HepG2 (cell line): Measurements from ENCODE around the gene GPR107. TPM values are rescaled to one million over a fixed set of nuclear protein-coding genes. Genes with fewer than 3 reads are reported as not detected.

Experiments
- ATAC-seq: fragments of 200-7000 bp; cut with Tn5 transposase; 3 replicates; pipeline ENCODE4 v1.9.1; 2020; ENCODE audit warnings: mild to moderate bottlenecking, moderate library complexity
- BruUV-seq: library from RNA; stranded (reverse); fragments of 400-500 nt; replicated peaks from 2 replicates; lab custom pipeline; 2021; lab: Mats Ljungman, UMichigan
- CTCF ChIA-PET: fragments of 300-600 bp; formaldehyde crosslinking; extraction: SDS; loops from one replicate; lab custom pipeline; 2021; ENCODE audit warnings: low total read pairs, inconsistent platforms, low intra/inter-chr PET ratio; lab: Yijun Ruan, JAX
- POLR2A ChIA-PET: fragments of 350-600 bp; sonication (Branson Sonifier 250); formaldehyde crosslinking; loops from one replicate; lab custom pipeline; 2020; ENCODE audit warnings: antibody characterized with exemption, inconsistent platforms; lab: Yijun Ruan, JAX
- DNase-seq: peaks from one replicate; pipeline ENCODE4 v3.0.0-alpha.2; 2015; ENCODE audit warnings: low spot score
- FAIRE-seq: peaks from 3 replicates; lab custom pipeline; 2011; peaks lifted over from hg19 to GRCh38; lab: Jason Lieb, UNC
- H2AFZ ChIP-seq: one replicate; pipeline ENCODE4 v1.6.1; 2011; ENCODE audit warnings: low read length, inconsistent platforms
- H3K27ac ChIP-seq: fragments of 300-600 bp; 3 replicates; pipeline ENCODE4 v1.8.0; 2011; ENCODE audit warnings: mixed run types, mild to moderate bottlenecking, mixed read lengths, low read length, inconsistent platforms; ENCODE audit not compliant: insufficient read depth; ENCODE audit errors: extremely low read length
- H3K27me3 ChIP-seq, 2 experiments: fragments of 200-600 bp in 1 of 2; 2 replicates in 1 of 2; 3 replicates in 1 of 2; pipeline versions ENCODE4 v1.6.0 to v1.8.0; 2011; ENCODE audit warnings: low read length in 2 of 2, mild to moderate bottlenecking in 2 of 2, moderate library complexity in 2 of 2, inconsistent platforms in 1 of 2; ENCODE audit not compliant: insufficient read depth in 2 of 2, control insufficient read depth in 1 of 2
- H3K36me3 ChIP-seq, 2 experiments: fragments of 200-600 bp in 1 of 2; replicated peaks in 1 of 2; 2 replicates in 1 of 2; 3 replicates in 1 of 2; pipeline versions ENCODE4 v1.5.1 to v1.8.0; 2011; ENCODE audit warnings: low read length in 2 of 2, inconsistent platforms in 1 of 2; ENCODE audit not compliant: insufficient read depth in 2 of 2, control insufficient read depth in 1 of 2
- H3K4me1 ChIP-seq: 2 replicates; pipeline ENCODE4 v1.5.1; 2012; ENCODE audit warnings: low read length, inconsistent platforms; ENCODE audit not compliant: insufficient read depth
- H3K4me2 ChIP-seq: 2 replicates; pipeline ENCODE4 v1.6.0; 2011; ENCODE audit warnings: low read depth, low read length, inconsistent platforms
- H3K4me3 ChIP-seq, 3 experiments: fragments of 200-600 bp in 1 of 3; sonication (generic), shearing (Covaris generic) in 1 of 3; replicated peaks in 1 of 3; 2 replicates each; pipeline ENCODE4 v1.5.1; 2011 to 2016; ENCODE audit warnings: low read length in 3 of 3, inconsistent platforms in 2 of 3, low read depth in 2 of 3, mild to moderate bottlenecking in 2 of 3, control low read depth in 1 of 3, mixed read lengths in 1 of 3; ENCODE audit not compliant: insufficient read depth in 1 of 3
- H3K79me2 ChIP-seq: one replicate; pipeline ENCODE4 v1.6.1; 2011; ENCODE audit warnings: low read length, inconsistent platforms; ENCODE audit not compliant: insufficient read depth
- H3K9ac ChIP-seq: 2 replicates; pipeline ENCODE4 v1.6.0; 2011; ENCODE audit warnings: mild to moderate bottlenecking, low read depth, low read length, inconsistent platforms; ENCODE audit not compliant: insufficient read depth
- H3K9me3 ChIP-seq: 2 replicates; pipeline ENCODE4 v1.5.1; 2012; ENCODE audit warnings: mild to moderate bottlenecking, low read length
- H4K20me1 ChIP-seq: 2 replicates; pipeline ENCODE4 v1.6.0; 2011; ENCODE audit warnings: inconsistent platforms, mild to moderate bottlenecking, low read length, moderate library complexity; ENCODE audit not compliant: insufficient read depth
- EED ChIP-seq: sonication (generic); formaldehyde crosslinking; IDR thresholded peaks from 2 replicates; pipeline ENCODE4 v1.5.0; 2020; ENCODE audit warnings: mild to moderate bottlenecking, missing genetic modification reagents
- GATAD2A ChIP-seq: IDR thresholded peaks from 2 replicates; pipeline ENCODE4 v1.6.1; 2016
- GLI4 ChIP-seq: sonication (generic); formaldehyde crosslinking; IDR thresholded peaks from 2 replicates; pipeline ENCODE4 v1.5.1; 2020; ENCODE audit warnings: missing genetic modification reagents, mild to moderate bottlenecking, moderate library complexity, borderline replicate concordance
- MAZ ChIP-seq, 2 experiments: sonication (generic) in 1 of 2; formaldehyde crosslinking in 1 of 2; IDR thresholded peaks; 2 replicates each; pipeline versions ENCODE4 v1.5.0 to v1.6.1; 2012 to 2020; ENCODE audit warnings: low read depth in 2 of 2, mild to moderate bottlenecking in 2 of 2, borderline replicate concordance in 1 of 2, improper control_type of control experiment in 1 of 2, low read length in 1 of 2, missing genetic modification reagents in 1 of 2, moderate library complexity in 1 of 2
- NPAS2 ChIP-seq: sonication (generic); formaldehyde crosslinking; IDR thresholded peaks from 2 replicates; pipeline ENCODE4 v1.8.0; 2022; ENCODE audit warnings: mild to moderate bottlenecking, missing genetic modification reagents, borderline replicate concordance
- TAF15 ChIP-seq: fragments of 200-400 bp; formaldehyde crosslinking; IDR thresholded peaks from one replicate; pipeline ENCODE4 v1.6.1; 2018; ENCODE audit warnings: mild to moderate bottlenecking, low read depth, low read length; ENCODE audit not compliant: poor library complexity, severe bottlenecking
- ZNF510 ChIP-seq: sonication (generic); formaldehyde crosslinking; IDR thresholded peaks from 2 replicates; pipeline ENCODE4 v1.4.0; 2020; ENCODE audit warnings: low read depth, mild to moderate bottlenecking, missing genetic modification reagents
- ZSCAN20 ChIP-seq: sonication (generic); formaldehyde crosslinking; IDR thresholded peaks from 2 replicates; pipeline ENCODE4 v1.4.0; 2020; ENCODE audit warnings: missing genetic modification reagents, mild to moderate bottlenecking, borderline replicate concordance
- WGBS: methylation state at CpG from one replicate; pipeline ENCODE4 v1.1.6; 2017; ENCODE audit warnings: low lambda C conversion rate; 5-methylcytosine and 5-hydroxymethylcytosine counted together
- in situ Hi-C: cut with HindIII; loops from 2 replicates; pipeline ENCODE4 v1.10.0; 2017; ENCODE audit warnings: low pct_unique_long_range_greater_than_20kb; ENCODE audit not compliant: extremely low pct_ligation_motif_present
- intact Hi-C: fragments of 100-400 bp; cut with micrococcal nuclease; formaldehyde crosslinking; loops from one replicate; pipeline ENCODE4 v1.10.0; 2022; ENCODE audit not compliant: unreplicated experiment
- polyA plus RNA-seq, 8 experiments: library from polyadenylated mRNA; depleted of rRNA in 3 of 8; stranded (reverse) in 7 of 8; unstranded in 1 of 8; fragments of >200 nt; fragmentation: Illumina TruSeq in 4 of 8; extraction: Trizol in 4 of 8; gene quantifications; 2 replicates each; pipeline versions ENCODE4 v1.2.1 to v1.2.3, GENCODE V29; 2011 to 2016; ENCODE audit warnings: low read depth in 4 of 8, missing spikeins in 1 of 8, mixed read lengths in 1 of 8; ENCODE audit not compliant: insufficient read depth in 1 of 8
- total RNA-seq, 5 experiments: library from RNA; depleted of rRNA; stranded (reverse); fragments of >200 nt; fragmentation: Illumina TruSeq; extraction: Trizol; gene quantifications; 2 replicates each; pipeline ENCODE4 v1.2.3, GENCODE V29; 2016; ENCODE audit warnings: low read depth in 1 of 5
- TF ChIP-seq, protein P1 (sequence below): sonication (generic); formaldehyde crosslinking; IDR thresholded peaks from 2 replicates; pipeline ENCODE4 v1.5.0; 2020; ENCODE audit warnings: mild to moderate bottlenecking, missing genetic modification reagents, borderline replicate concordance

The GPR107 gene
- total and polyA plus RNA-seq, 2 of the 13 experiments (the other 11 are each of a cell fraction or from before 2014, with no cell fraction given) = 22.5 to 24.4 TPM

DNA sequence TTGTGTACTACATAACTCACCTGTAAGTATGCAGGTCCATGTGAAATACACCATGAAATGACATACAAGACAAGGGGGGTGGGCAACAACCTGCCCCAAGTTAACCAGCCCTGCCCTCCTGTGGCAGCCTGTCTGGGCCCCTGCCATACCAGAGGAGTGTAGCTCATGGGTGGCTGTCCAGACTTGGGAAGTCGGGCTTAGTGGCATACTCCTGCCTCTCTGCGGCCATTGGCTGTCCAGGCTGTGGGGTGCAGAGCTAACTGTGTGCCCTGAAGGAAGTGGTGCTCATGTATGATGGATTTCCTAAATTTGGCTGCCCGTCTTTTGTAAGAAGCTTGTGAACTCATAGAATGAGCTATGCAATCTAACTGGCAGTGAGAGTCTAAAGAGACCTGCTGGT lies 47.0 kb downstream of the GPR107 start:
- H3K4me2 ChIP-seq = no peak overlapping the region
- H4K20me1 ChIP-seq = no peaks in the 10 kb centered on the region
- no peak for ATAC-seq
- no peak overlapping the region for H3K9ac ChIP-seq
- no peak for FAIRE-seq
- intact Hi-C loops (no loop called here), in situ Hi-C loops (loop anchor here (10.0 kb wide), 1 partner anchor 216 kb away; no protein-coding TSS in a partner anchor)
- peaks cover 34 to 65% of the 10 kb centered on the region in 2 experiments for H3K36me3 ChIP-seq
- no peaks in the 10 kb centered on the region for H3K4me1 ChIP-seq
- no peaks in the 10 kb centered on the region for H3K27me3 ChIP-seq
- ChIA-PET CTCF (no interaction called here), POLR2A (no interaction called here)
- 90% methylated on average over 2 of the region's 3 CpGs for WGBS
- H2AFZ ChIP-seq = no peak overlapping the region
- DNase-seq = no peak
- H3K9me3 ChIP-seq = no peaks in the 10 kb centered on the region
- TF ChIP-seq MAZ (IDR thresholded peaks at IDR 0.05; ENCODE audit: borderline replicate concordance, low read depth, low read length) (no peak), MAZ (CRISPR knock-in tag; IDR thresholded peaks at IDR 0.05; ENCODE audit: low read depth) (no peak), GLI4 (CRISPR knock-in tag) (no peak), GATAD2A (CRISPR knock-in tag) (no peak), NPAS2 (CRISPR knock-in tag) (no peak), EED (CRISPR knock-in tag) (no peak), ZNF510 (CRISPR knock-in tag) (no peak), TAF15 (no peak), ZSCAN20 (CRISPR knock-in tag) (no peak)
- TF ChIP-seq, protein P1, sequence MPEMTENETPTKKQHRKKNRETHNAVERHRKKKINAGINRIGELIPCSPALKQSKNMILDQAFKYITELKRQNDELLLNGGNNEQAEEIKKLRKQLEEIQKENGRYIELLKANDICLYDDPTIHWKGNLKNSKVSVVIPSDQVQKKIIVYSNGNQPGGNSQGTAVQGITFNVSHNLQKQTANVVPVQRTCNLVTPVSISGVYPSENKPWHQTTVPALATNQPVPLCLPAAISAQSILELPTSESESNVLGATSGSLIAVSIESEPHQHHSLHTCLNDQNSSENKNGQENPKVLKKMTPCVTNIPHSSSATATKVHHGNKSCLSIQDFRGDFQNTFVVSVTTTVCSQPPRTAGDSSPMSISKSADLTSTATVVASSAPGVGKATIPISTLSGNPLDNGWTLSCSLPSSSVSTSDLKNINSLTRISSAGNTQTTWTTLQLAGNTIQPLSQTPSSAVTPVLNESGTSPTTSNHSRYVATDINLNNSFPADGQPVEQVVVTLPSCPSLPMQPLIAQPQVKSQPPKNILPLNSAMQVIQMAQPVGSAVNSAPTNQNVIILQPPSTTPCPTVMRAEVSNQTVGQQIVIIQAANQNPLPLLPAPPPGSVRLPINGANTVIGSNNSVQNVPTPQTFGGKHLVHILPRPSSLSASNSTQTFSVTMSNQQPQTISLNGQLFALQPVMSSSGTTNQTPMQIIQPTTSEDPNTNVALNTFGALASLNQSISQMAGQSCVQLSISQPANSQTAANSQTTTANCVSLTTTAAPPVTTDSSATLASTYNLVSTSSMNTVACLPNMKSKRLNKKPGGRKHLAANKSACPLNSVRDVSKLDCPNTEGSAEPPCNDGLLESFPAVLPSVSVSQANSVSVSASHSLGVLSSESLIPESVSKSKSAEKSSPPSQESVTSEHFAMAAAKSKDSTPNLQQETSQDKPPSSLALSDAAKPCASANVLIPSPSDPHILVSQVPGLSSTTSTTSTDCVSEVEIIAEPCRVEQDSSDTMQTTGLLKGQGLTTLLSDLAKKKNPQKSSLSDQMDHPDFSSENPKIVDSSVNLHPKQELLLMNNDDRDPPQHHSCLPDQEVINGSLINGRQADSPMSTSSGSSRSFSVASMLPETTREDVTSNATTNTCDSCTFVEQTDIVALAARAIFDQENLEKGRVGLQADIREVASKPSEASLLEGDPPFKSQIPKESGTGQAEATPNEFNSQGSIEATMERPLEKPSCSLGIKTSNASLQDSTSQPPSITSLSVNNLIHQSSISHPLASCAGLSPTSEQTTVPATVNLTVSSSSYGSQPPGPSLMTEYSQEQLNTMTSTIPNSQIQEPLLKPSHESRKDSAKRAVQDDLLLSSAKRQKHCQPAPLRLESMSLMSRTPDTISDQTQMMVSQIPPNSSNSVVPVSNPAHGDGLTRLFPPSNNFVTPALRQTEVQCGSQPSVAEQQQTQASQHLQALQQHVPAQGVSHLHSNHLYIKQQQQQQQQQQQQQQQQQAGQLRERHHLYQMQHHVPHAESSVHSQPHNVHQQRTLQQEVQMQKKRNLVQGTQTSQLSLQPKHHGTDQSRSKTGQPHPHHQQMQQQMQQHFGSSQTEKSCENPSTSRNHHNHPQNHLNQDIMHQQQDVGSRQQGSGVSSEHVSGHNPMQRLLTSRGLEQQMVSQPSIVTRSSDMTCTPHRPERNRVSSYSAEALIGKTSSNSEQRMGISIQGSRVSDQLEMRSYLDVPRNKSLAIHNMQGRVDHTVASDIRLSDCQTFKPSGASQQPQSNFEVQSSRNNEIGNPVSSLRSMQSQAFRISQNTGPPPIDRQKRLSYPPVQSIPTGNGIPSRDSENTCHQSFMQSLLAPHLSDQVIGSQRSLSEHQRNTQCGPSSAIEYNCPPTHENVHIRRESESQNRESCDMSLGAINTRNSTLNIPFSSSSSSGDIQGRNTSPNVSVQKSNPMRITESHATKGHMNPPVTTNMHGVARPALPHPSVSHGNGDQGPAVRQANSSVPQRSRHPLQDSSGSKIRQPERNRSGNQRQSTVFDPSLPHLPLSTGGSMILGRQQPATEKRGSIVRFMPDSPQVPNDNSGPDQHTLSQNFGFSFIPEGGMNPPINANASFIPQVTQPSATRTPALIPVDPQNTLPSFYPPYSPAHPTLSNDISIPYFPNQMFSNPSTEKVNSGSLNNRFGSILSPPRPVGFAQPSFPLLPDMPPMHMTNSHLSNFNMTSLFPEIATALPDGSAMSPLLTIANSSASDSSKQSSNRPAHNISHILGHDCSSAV (CRISPR knock-in tag) = no peak
- BruUV-seq = no TSS peak
- H3K79me2 ChIP-seq = no peaks in the 10 kb centered on the region
- H3K27ac ChIP-seq = no peak overlapping the region
- H3K4me3 ChIP-seq = no peak overlapping the region
